GM12878 (cell line): ENCODE data around the gene FBXO8. TPM values are rescaled to one million over a fixed set of nuclear protein-coding genes. Genes with fewer than 3 reads are reported as not detected.
"Not testable (repeated sequence)": the region's sequence is repeated elsewhere in the genome, so short reads cannot be mapped to it uniquely, and the experiment has no call there.

Source experiments
- ATAC-seq: fragments of 200-7000 bp; cut with Tn5 transposase; 3 replicates; pipeline ENCODE4 v1.9.1; 2020; ENCODE audit warnings: mild to moderate bottlenecking, moderate library complexity
- BruUV-seq: library from RNA; stranded (reverse); fragments of 400-500 nt; replicated peaks from 2 replicates; lab custom pipeline; 2021; lab: Mats Ljungman, UMichigan
- CTCF ChIA-PET: fragments of 300-600 bp; sonication (Branson Sonifier 250); formaldehyde crosslinking; extraction: SDS; loops from one replicate; lab custom pipeline; 2021; ENCODE audit warnings: inconsistent platforms; lab: Yijun Ruan, JAX
- POLR2A ChIA-PET: fragments of 350-600 bp; formaldehyde crosslinking; extraction: SDS; loops from one replicate; lab custom pipeline; 2021; ENCODE audit warnings: inconsistent platforms; lab: Charles Lee
- RAD21 ChIA-PET: fragments of 300-600 bp; sonication (Branson Sonifier 250); formaldehyde crosslinking; loops from one replicate; lab custom pipeline; 2023; ENCODE audit warnings: antibody characterized with exemption; ENCODE audit not compliant: unreplicated experiment; lab: Charles Lee
- SMC1A ChIA-PET: fragments of 300-600 bp; sonication (Branson Sonifier 250); formaldehyde crosslinking; loops from one replicate; lab custom pipeline; 2023; ENCODE audit not compliant: unreplicated experiment, uncharacterized antibody; lab: Charles Lee
- DNase-seq: peaks from one replicate; pipeline ENCODE4 v3.0.0-alpha.2; 2011; ENCODE audit warnings: low read depth, low spot score
- FAIRE-seq: peaks from 3 replicates; lab custom pipeline; 2011; peaks lifted over from hg19 to GRCh38; lab: Jason Lieb, UNC
- H2AFZ ChIP-seq: 2 replicates; pipeline ENCODE4 v1.6.0; 2011; ENCODE audit warnings: low read depth, low read length, control low read depth; ENCODE audit not compliant: control insufficient read depth
- H3K27ac ChIP-seq: 2 replicates; pipeline ENCODE4 v1.5.1; 2011; ENCODE audit warnings: control low read depth; ENCODE audit not compliant: control insufficient read depth, insufficient read depth
- H3K27me3 ChIP-seq, 2 experiments: replicated peaks in 1 of 2; 2 replicates each; pipeline versions ENCODE4 v1.6.0 to v1.6.1; 2011; ENCODE audit warnings: low read length in 1 of 2; ENCODE audit not compliant: control insufficient read depth in 2 of 2, insufficient read depth in 2 of 2
- H3K36me3 ChIP-seq, 2 experiments: 2 replicates each; pipeline ENCODE4 v1.5.1; 2011; ENCODE audit warnings: low read length in 1 of 2; ENCODE audit not compliant: control insufficient read depth in 2 of 2, insufficient read depth in 2 of 2
- H3K4me1 ChIP-seq: 2 replicates; pipeline ENCODE4 v1.6.1; 2011; ENCODE audit warnings: mild to moderate bottlenecking, low read length, moderate library complexity, mixed read lengths; ENCODE audit not compliant: control insufficient read depth, insufficient read depth
- H3K4me2 ChIP-seq: 2 replicates; pipeline ENCODE4 v1.6.0; 2011; ENCODE audit warnings: control low read depth; ENCODE audit not compliant: control insufficient read depth, insufficient read depth
- H3K4me3 ChIP-seq: fragments of 200-600 bp; sonication (generic); 2 replicates; pipeline ENCODE4 v1.5.1; 2016
- H3K79me2 ChIP-seq: 2 replicates; pipeline ENCODE4 v1.6.0; 2011; ENCODE audit warnings: low read length; ENCODE audit not compliant: control insufficient read depth, insufficient read depth
- H3K9ac ChIP-seq: 2 replicates; pipeline ENCODE4 v1.8.0; 2011; ENCODE audit warnings: low read length, control low read depth, mixed read lengths; ENCODE audit not compliant: control insufficient read depth, insufficient read depth
- H3K9me3 ChIP-seq: replicated peaks from 3 replicates; pipeline ENCODE4 v1.5.1; 2011; ENCODE audit warnings: mild to moderate bottlenecking, low read length; ENCODE audit not compliant: control insufficient read depth, insufficient read depth
- H4K20me1 ChIP-seq: 2 replicates; pipeline ENCODE4 v1.6.0; 2011; ENCODE audit not compliant: control insufficient read depth, insufficient read depth
- WGBS: methylation state at CpG from one replicate; pipeline ENCODE4 v1.1.6; 2016; ENCODE audit warnings: low lambda C conversion rate; ENCODE audit not compliant: insufficient replicate concordance, insufficient coverage; ENCODE audit errors: missing lambda C conversion rate; 5-methylcytosine and 5-hydroxymethylcytosine counted together
- in situ Hi-C: fragments of 300-500 bp; cut with MboI; formaldehyde crosslinking; loops from 9 replicates; pipeline ENCODE4 v1.14.3; 2018; ENCODE audit warnings: mixed read lengths
- intact Hi-C: fragments of 100-400 bp; cut with micrococcal nuclease; formaldehyde crosslinking; loops from one replicate; pipeline ENCODE4 v1.14.2; 2022; ENCODE audit not compliant: unreplicated experiment
- polyA plus RNA-seq, 11 experiments: library from polyadenylated mRNA; depleted of rRNA in 4 of 11; unstranded in 6 of 11; stranded (reverse) in 5 of 11; fragments of >200 nt; fragmentation: Nextera tagmentation in 4 of 11; fragmentation: Illumina TruSeq in 1 of 11; extraction: Ambion mirVana in 4 of 11; extraction: Trizol in 1 of 11; gene quantifications; 1 replicate in 1 of 11; 2 replicates in 10 of 11; pipeline versions ENCODE4 v1.2.1 to v1.2.3, GENCODE V29; 2011 to 2016; ENCODE audit warnings: inconsistent platforms in 2 of 11, missing spikeins in 2 of 11, low read depth in 1 of 11
- total RNA-seq, 4 experiments: library from RNA; depleted of rRNA in 3 of 4; stranded (reverse); fragments of >200 nt in 3 of 4; fragmentation: Illumina TruSeq in 1 of 4; extraction: Trizol in 1 of 4; gene quantifications; 2 replicates each; pipeline versions ENCODE4 v1.2.1 to v1.2.3, GENCODE V29; 2013 to 2021

The FBXO8 gene
- total and polyA plus RNA-seq, 10 of the 15 experiments (the other 5 are each of a cell fraction or from before 2014, with no cell fraction given), result 11.3 to 38.1 (median 16.8) TPM

- H3K9ac ChIP-seq, DNase-seq, SMC1A ChIA-PET, H3K79me2 ChIP-seq, CTCF ChIA-PET, H3K27ac ChIP-seq, FAIRE-seq, intact Hi-C loops, in situ Hi-C loops, RAD21 ChIA-PET, H4K20me1 ChIP-seq, H3K4me2 ChIP-seq, H3K27me3 ChIP-seq, H3K4me1 ChIP-seq, H2AFZ ChIP-seq, H3K4me3 ChIP-seq, BruUV-seq, ATAC-seq, POLR2A ChIA-PET, H3K36me3 ChIP-seq: not testable (repeated sequence)
- 99% methylated on average over 17 of the region's 27 CpGs for WGBS
- peaks cover 17% of the 10 kb centered on the region for H3K9me3 ChIP-seq
Observed at GRCh38 chr4:174295142-174295541, 11.7 kb upstream of the FBXO8 start.

GRCh38 chr4:174294641-174295040 lies 11.2 kb upstream of the FBXO8 start:
- intact Hi-C loops, H3K79me2 ChIP-seq, in situ Hi-C loops, FAIRE-seq, ATAC-seq, DNase-seq, H2AFZ ChIP-seq, SMC1A ChIA-PET, H4K20me1 ChIP-seq, RAD21 ChIA-PET, H3K4me1 ChIP-seq, H3K36me3 ChIP-seq, H3K9ac ChIP-seq, CTCF ChIA-PET, H3K4me2 ChIP-seq, POLR2A ChIA-PET, BruUV-seq, H3K27me3 ChIP-seq, H3K27ac ChIP-seq, H3K4me3 ChIP-seq: not testable (repeated sequence)
- no CpG with 5 or more reads among the region's 30 CpGs for WGBS
- peaks cover 17% of the 10 kb centered on the region for H3K9me3 ChIP-seq
